BJ (cell line): ENCODE results near the gene ATP1A3. TPM values are rescaled to one million over a fixed set of nuclear protein-coding genes. Genes with fewer than 3 reads are reported as not detected.

Source experiments
- CTCF ChIA-PET: fragments of 350-600 bp; formaldehyde crosslinking; extraction: SDS; loops from one replicate; lab custom pipeline; 2021; ENCODE audit warnings: antibody characterized with exemption, inconsistent platforms; lab: Yijun Ruan, JAX
- POLR2A ChIA-PET: fragments of 300-600 bp; sonication (Branson Sonifier 250); formaldehyde crosslinking; extraction: SDS; loops from one replicate; lab custom pipeline; 2021; ENCODE audit warnings: antibody characterized with exemption; lab: Charles Lee
- DNase-seq: peaks from one replicate; pipeline ENCODE4 v3.0.0-alpha.2; 2011; ENCODE audit warnings: low read depth
- H3K27me3 ChIP-seq: 2 replicates; pipeline ENCODE4 v1.6.0; 2011; ENCODE audit warnings: low read length; ENCODE audit not compliant: control insufficient read depth, insufficient read depth
- H3K36me3 ChIP-seq: 2 replicates; pipeline ENCODE4 v1.5.1; 2011; ENCODE audit warnings: low read length; ENCODE audit not compliant: control insufficient read depth, insufficient read depth
- H3K4me3 ChIP-seq: 2 replicates; pipeline ENCODE4 v1.5.1; 2011; ENCODE audit warnings: low read depth, mild to moderate bottlenecking, control low read depth, low read length
- polyA plus RNA-seq: library from polyadenylated mRNA; depleted of rRNA; stranded (reverse); fragments of >200 nt; gene quantifications from 2 replicates; pipeline ENCODE4 v1.2.3, GENCODE V29; 2011
- TF ChIP-seq, protein P1 (sequence below): IDR thresholded peaks from 2 replicates; pipeline ENCODE4 v1.5.1; 2011; ENCODE audit warnings: low read depth, mild to moderate bottlenecking, control low read depth, inconsistent platforms, low read length, moderate library complexity; ENCODE audit not compliant: insufficient read depth

ATP1A3 gene
- polyA plus RNA-seq, 1 experiment, result 0.32 TPM

DNA sequence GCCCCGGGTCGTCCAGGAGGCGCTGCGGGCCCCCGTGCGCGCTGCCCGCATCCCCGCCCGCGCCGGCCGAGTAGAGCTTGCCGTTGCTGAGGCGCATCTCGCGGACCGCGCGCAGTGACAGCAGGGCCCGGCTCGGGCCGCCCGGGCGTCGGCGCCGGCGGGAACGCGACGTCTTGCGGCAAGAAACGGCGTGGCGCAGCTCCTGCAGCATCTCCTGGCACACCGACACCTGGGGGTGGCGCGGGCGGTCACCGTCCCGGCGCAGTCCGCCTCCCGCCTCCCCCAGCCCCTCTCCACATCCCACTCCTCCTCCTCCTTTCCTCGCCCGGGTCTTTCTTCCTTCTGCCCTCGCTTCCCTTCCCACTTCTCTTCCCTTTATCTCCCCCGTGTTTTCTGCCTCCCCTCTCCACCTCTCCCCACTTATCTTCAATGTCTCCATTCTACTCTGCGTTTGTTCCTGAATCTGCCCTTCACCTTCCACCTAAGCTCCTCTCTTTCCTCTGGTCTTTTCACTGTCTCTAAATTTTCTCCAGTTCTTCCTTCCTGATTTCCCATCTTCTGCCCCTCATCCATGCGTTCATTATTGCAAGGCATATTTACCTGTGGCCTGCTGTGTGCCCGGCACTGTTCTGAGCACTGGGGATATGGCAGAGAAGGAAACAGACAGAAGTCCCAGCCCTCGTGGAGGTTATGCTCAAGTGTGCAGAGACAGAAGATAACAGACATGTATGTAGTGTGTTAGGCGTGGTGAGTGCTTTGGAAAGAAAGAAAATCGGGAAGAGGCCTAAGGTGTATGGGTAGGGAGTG lies 5.2 kb upstream of the ATP1A3 start:
- no peak overlapping the region for H3K4me3 ChIP-seq
- ChIA-PET POLR2A (no interaction called here), CTCF (interaction anchor here (0.6 to 4.3 kb wide), 10 partner anchors 9 to 319 kb away, joined by 3 to 33 read pairs (median 7); no protein-coding TSS in a partner anchor)

DNA sequence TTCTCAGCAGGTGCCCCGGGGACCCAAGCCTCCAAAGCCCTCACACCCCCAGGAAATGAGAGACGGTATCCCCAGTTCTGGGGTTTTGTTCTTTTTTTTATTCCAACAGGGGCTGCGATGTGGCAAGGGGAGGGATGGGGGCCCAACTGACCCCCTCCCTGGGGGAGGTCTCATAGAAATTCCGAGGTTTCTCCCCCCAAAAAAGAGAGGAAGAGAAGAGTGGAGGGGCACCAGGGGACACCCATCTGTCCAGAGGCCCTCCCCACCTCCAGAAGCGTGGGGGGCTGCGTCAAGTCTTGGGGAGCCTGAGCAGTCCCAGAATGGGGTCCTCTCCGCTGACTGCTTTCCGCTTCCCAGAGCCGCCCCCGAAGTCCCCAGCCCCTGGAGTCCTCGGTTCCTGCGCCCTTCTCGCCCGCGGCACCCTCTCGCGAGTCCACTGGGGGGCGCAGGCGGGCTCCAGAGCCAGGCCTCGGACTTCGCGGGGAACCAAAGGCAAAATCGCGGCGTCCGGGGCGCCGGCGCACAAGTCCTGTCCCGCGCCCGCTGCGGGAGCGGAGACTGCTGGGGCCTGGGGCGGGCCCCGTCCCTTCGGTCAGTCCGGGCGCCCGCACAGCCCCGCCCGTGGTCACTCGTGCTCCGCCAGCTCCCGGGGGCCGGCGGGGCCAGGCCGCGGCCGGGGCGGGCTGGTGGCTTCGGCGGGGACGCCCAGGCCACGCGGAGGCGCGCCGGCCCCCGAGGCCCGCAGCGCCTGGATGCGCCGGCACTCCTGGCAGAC lies 4.4 kb upstream of the ATP1A3 start:
- ChIA-PET CTCF (interaction anchor here (0.6 to 4.3 kb wide), 12 partner anchors 10 to 382 kb away, joined by 3 to 33 read pairs (median 5); no protein-coding TSS in a partner anchor), POLR2A (no interaction called here)
- DNase-seq, result no peak
- Histone ChIP-seq H3K27me3 (peaks cover 34% of the 10 kb centered on the region), H3K36me3 (no peaks in the 10 kb centered on the region), H3K4me3 (no peak overlapping the region; the same call in 1 of the 2 replicates)
- TF ChIP-seq, protein P1, sequence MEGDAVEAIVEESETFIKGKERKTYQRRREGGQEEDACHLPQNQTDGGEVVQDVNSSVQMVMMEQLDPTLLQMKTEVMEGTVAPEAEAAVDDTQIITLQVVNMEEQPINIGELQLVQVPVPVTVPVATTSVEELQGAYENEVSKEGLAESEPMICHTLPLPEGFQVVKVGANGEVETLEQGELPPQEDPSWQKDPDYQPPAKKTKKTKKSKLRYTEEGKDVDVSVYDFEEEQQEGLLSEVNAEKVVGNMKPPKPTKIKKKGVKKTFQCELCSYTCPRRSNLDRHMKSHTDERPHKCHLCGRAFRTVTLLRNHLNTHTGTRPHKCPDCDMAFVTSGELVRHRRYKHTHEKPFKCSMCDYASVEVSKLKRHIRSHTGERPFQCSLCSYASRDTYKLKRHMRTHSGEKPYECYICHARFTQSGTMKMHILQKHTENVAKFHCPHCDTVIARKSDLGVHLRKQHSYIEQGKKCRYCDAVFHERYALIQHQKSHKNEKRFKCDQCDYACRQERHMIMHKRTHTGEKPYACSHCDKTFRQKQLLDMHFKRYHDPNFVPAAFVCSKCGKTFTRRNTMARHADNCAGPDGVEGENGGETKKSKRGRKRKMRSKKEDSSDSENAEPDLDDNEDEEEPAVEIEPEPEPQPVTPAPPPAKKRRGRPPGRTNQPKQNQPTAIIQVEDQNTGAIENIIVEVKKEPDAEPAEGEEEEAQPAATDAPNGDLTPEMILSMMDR, result peak; percentile 86

More for the DNA sequence above, 5.2 kb upstream of the ATP1A3 start:
- TF ChIP-seq, protein P1, result no peak
- DNase-seq, result no peak
- peaks cover 31% of the 10 kb centered on the region for H3K27me3 ChIP-seq
- no peaks in the 10 kb centered on the region for H3K36me3 ChIP-seq

- Histone ChIP-seq H3K36me3 (no peaks in the 10 kb centered on the region), H3K27me3 (peaks cover 35% of the 10 kb centered on the region), H3K4me3 (no peak overlapping the region)
- CTCF ChIA-PET, result interaction anchor here (0.6 to 4.3 kb wide), 10 partner anchors 10 to 382 kb away, joined by 3 to 33 read pairs (median 4); no protein-coding TSS in a partner anchor
- POLR2A ChIA-PET, result no interaction called here
- TF ChIP-seq, protein P1, result no peak
- DNase-seq, result no peak
Measured at GRCh38 chr19:41997851-41998229, 3.8 kb upstream of the ATP1A3 start.

DNA sequence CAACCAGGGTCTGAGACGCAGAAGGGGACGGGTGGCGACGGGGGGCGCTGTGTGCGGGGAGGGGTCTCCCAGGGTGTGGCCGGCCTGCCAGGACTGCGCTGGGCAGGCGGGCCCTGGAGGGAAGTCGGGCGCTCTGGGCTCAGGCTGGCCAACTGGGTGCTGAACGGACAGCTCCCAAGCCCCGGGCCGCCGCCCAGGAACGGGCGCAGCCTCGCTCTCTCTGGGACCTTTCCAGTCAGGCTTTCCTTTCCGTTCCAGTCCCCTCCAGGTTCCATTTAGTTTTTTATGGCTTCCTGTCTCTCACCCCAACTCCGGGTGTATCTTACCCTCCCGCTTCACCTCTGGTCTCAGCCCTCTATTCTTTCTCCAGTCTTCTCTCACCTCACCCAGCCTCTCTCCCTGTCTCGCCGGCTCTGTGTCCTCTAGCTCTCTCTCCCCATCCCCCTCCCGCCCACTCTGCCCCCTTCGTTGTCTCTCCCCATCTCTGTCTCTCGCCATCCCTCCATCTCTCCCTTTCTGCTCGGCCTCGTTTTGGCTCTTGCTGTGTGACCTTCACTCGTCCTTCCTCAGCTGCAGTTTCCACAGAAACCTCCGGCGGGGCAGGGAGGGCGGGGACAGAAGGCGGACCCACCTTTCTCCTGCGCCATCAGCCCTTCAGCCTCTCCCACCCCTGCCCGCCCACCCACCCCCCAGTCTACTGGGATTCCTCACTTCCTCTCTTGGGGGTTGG lies 3.3 kb upstream of the ATP1A3 start:
- TF ChIP-seq, protein P1, result no peak
- Histone ChIP-seq H3K27me3 (peaks cover 35% of the 10 kb centered on the region), H3K36me3 (no peaks in the 10 kb centered on the region), H3K4me3 (no peak overlapping the region)
- CTCF ChIA-PET, result interaction anchor here (0.6 to 4.3 kb wide), 11 partner anchors 10 to 383 kb away, joined by 3 to 33 read pairs (median 4); no protein-coding TSS in a partner anchor
- POLR2A ChIA-PET, result interaction anchor here (0.6 kb wide), 1 partner anchor 35 kb away, joined by 9 read pairs; no protein-coding TSS in a partner anchor
- no peak for DNase-seq
